ENCODE data around the gene PLD4.

DNA sequence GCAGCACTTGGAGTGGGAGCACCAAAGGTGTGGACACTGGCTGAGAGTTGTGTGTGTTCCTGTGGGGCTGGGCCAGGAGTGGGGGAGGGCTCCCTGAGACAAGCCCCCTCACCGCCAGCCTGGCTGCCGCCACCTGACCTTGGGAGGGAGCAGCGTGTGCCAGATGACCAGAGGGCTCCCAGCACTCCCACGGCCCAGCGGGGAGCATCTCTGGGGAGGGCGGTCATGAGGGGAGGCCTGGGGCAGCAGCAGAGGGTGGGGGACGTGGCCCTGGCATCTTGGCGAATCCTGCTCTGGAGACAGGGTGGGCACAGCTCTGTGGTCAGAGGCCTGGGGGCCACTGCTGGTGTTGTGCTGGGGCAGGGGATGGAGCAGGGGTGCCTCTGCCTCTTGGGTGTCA, 48.9 kb upstream of the PLD4 start:
- TF ChIP-seq, protein P1, sequence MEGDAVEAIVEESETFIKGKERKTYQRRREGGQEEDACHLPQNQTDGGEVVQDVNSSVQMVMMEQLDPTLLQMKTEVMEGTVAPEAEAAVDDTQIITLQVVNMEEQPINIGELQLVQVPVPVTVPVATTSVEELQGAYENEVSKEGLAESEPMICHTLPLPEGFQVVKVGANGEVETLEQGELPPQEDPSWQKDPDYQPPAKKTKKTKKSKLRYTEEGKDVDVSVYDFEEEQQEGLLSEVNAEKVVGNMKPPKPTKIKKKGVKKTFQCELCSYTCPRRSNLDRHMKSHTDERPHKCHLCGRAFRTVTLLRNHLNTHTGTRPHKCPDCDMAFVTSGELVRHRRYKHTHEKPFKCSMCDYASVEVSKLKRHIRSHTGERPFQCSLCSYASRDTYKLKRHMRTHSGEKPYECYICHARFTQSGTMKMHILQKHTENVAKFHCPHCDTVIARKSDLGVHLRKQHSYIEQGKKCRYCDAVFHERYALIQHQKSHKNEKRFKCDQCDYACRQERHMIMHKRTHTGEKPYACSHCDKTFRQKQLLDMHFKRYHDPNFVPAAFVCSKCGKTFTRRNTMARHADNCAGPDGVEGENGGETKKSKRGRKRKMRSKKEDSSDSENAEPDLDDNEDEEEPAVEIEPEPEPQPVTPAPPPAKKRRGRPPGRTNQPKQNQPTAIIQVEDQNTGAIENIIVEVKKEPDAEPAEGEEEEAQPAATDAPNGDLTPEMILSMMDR (IDR thresholded peaks at IDR 0.05) = no peak
- TF ChIP-seq ZNF317 (CRISPR knock-in tag; IDR thresholded peaks at IDR 0.05; ENCODE audit: borderline replicate concordance, low read depth) (no peak), FOXJ3 (CRISPR knock-in tag; IDR thresholded peaks at IDR 0.05; ENCODE audit: borderline replicate concordance) (no peak), ZNF263 (CRISPR knock-in tag; IDR thresholded peaks at IDR 0.05; ENCODE audit: low read depth) (no peak), SP1 (CRISPR knock-in tag; conservative IDR thresholded peaks at IDR 0.05) (no peak), JUN (CRISPR knock-in tag; IDR thresholded peaks at IDR 0.05) (no peak)

Data from WTC11 (cell line).